GM21423 (cell line): ENCODE data around the gene TBX15.

Experiments
- ATAC-seq: cut with Tn5 transposase; IDR thresholded peaks from one replicate; pipeline ENCODE4 v1.9.1; 2021; ENCODE audit warnings: mild to moderate bottlenecking, moderate library complexity; ENCODE audit not compliant: unreplicated experiment

Gene TBX15

DNA sequence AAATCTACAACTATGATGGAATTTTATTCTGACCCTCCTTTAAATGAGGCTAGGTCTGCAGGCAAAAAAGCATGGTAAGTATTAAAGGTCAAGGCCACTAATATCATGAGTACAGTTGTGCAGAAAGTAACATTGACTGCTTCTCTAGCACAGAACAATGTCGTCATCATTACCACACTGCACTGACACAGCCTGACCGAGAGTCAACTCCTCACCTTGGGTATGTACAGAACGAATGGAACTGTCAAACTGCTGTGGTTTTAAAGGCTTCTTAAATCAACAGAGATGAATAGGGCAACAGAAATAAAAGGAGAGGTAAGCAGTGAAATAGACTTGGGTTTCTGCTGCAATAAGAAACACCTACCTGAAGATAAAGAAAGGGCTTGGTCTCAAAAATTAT is 88.8 kb downstream of the TBX15 start:
- ATAC-seq = no peak

DNA sequence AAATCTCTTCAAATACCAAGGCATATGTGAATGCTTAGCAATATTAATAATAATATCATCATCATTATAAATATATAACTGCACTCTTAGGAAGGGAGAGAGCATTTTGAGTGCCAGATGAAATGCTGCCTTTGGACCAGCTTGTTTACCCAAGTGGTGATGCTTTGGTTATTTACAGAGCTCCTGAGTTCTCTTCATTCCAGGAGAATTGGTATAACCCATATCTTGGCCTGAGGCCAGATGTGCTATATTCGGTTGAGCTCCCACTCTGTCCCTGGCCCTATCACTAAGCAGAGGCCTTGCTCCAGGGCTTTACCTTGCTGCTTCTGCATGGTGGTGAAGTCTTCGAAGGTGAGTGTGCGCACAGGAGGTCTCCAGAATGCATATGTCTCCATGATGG is 89.4 kb downstream of the TBX15 start:
- ATAC-seq = no peak

DNA sequence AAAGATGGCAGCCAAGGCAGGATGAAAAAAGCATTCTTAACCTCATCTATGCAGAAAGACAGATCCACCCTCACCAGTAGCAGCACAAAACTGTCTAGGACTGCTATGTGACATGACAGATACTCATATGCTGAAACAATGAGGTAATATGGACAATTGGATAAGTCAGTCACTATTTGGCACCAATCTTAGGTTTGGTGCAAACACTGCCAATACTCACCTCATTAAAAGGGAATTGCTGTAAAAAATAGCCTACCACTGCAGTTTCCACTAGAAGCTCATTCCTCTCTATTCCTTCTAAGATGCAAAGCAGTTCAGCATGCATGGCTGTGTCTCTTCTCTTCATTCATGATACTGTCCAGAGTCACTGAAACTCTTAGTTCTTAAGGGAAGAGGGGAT is 91.7 kb downstream of the TBX15 start:
- ATAC-seq = no peak

DNA sequence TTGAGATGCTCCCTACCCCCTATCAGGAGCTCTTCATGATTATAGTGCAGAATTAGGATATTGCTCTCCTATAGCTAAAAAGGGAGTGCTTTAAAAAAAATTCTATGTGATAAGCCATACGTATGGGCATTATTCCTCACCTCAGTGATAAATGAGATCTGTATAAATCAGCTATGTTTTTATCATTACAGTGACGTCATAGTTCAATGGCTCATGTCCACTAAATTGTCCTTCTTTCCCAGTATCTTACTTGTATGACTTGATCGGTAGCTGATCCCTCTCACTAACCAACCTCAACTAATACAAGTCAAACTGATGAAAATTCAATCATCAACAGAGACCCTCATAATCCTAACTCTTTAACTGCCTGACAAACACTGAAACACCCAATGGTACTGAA is 93.3 kb downstream of the TBX15 start:
- no peak for ATAC-seq

DNA sequence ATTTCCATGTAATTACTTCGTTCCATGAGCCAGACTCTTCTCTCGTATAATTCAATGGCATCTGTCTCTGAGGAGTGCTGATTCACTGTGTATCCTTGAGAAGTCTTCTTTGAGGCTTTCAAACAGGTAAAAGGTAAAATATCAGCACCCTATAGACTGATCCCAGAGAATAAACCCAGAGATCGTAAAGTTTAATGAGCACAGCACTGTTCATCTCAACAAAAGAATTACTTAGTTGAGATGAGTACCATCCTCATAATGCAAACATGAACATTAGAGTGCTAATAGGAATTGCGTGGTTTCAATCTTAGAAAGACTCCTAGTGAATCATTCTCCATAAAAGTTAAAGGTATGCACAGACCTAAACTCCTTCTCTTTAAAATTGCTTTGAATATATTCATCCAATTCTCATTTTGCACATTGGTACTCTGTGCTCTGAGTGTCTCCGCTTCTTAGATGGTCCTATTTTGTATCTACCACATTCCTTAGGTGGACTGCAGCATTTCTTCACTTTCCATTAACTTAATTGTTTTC is 97.2 kb downstream of the TBX15 start:
- no peak for ATAC-seq

DNA sequence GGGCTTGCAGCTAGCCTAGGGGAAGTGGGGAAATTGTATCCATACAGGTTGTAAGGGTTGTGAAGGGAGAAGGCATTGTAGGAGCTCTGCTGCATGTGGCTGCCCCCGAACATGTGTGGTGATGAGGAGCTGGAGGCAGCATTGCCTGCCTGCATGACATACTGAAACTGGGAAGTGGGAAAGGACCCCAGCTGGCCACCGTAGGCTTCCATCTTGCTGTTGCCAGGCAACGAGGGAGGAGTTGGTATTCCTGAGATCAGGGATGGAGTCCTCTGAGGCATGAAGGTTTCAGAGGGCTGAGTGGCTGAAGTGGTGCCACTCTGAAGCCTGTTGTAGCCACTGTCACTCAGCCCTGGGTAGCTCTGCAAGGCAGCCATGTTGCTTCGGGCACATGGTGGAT is 103.2 kb downstream of the TBX15 start:
- no peak for ATAC-seq

DNA sequence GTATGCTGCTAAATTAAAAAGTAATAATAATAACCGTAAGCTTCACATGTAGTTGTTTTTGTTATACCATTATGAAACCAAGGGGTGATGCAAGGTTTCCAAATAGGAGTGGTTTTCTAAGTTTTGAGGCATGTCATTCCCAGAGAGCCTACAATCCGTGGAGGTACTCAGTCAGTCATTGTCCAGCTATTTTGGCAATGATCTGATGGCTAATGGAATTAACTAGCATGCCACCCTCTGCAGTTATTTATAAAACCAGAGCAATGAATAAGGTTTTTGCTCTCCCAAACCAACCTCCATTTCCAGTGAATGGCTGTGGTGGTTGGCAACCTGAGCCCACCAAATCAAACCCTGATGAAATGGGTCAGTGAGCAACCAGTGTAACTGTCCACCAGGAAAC is 106.4 kb downstream of the TBX15 start:
- ATAC-seq = no peak

DNA sequence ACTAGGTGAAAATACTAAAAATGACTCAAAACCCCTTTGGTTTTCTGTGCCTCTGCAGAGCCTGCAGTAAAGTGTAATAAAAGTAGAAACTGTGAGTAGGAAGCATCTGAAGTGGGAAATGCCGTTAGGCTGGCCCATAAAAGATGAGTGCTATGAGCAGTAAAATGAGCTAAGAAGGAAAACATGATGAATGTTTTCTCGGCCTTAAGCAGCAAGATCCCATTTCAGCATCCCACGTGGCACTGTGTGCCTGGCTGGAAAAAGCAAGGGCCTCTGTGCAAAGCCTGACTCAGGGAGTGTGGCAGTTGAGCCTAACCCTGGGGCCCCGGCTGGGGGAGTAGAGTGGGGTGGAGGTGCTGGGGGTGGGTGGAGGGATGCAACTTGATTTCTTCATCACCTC is 109.5 kb downstream of the TBX15 start:
- ATAC-seq = no peak

DNA sequence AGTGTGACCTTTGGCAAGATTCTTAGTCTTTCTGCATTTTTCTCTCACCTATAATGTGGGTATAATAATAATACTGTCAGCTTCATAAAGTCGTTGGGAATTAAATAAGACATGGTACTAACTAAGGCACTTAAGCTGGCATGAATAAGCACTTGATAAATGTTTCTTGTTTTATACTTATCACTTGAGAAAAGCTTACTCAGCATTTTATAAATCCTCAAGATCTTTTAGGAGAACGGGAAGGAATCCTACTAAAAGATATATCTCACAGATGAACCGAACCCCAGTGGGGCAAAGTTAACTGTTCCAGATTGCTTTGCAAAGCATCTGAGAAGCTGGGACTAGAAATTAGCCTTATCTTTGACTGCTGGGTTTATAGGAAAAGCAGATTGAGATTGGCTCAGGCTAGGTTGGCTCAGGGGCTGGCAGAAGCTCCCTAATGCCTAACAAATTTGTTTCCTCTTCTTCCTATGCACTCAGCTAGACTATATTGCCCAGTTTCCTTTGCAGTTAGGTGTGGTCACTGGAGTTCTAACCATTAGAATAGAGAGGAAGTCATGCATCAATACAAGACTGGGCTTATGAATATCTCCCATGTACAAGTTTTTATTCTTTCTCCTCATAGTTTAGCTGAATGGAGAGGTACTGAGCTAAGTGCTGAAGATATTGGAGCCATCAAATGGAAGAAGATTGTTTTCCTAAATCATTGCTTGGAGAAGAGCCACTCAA is 110.3 kb downstream of the TBX15 start:
- ATAC-seq = no peak

DNA sequence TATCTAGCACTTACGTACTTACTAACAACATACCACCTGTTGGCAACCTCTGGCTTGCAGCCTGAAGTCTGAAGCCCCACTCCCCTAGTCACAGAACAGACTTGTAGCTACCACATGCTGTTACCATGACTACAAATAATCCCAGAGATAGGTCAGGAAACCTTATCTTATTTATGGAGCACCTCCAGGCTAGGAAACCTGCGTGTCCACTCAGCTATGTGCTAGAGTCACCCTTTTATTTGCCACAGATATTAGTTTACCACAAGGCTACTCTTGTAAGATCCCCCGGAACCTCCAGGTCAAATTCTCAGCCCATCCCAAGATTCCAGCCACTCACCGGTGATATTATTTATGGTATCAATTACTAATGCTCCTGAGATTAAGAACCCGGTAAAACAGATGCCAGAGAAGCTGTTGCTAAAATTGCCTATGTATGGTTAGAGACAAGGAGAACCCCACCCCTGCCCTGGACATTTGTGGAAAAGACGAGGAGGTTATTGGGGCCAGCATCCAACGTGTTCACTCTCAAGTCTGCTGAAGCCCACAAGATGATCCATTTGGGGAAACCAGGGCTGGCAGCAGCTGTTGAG is 116.5 kb downstream of the TBX15 start:
- ATAC-seq = no peak

DNA sequence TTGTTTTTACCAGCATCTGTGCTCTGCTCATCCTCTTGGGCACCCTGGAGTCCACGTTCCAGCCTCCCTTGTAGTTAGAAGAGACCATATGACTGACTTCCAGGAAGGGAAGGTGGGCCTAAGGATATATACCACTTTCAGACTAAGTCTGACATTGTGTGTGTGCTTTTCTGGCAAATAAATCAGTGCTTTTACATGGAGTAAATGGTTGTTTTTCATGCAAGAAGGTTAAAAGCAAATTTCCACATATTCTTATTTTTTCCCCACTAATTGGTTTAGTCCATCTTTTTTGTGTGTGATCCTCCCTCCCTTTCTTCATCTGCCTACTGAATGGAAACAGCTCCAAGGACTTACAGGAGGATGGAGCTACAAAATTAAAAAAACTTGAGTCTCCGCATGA is 119.8 kb downstream of the TBX15 start:
- ATAC-seq = no peak

DNA sequence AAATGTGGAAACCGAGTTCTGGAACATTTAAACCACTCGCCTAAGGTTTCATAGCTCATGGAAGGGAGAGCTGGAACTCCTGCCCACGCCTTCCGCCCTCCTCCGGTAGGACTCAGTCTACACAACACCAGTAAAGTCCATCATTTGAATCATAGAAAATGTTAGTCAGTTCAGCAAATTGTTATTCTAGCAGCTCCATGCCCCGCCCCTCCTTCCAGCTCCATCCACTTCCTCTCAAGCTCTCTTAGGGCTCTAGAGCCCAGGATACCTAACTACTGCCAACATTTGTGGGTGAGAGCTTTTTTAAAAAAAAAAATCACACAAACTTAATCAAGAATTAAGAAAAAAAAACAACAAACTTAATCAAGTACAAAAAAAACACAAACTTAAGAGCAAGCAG is 121.8 kb downstream of the TBX15 start:
- ATAC-seq = no peak

DNA sequence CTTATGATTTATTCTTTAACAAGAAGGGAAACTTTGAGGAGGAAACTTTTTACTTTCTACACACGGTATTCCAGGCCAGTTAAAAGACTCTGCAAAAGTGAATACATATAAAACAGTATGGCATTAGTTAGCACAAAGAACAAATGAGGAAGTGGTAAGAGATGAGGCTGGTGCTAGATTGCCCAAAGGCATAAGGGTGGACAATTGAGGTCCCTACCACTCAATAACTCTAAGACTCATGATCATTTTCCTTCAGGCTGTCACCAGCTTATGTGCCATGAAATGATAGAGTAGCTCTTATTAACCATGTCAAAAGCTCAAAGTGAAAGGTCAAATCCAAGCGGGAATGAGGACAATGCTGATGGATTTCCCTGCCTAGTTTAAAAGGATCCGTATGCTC is 124.5 kb downstream of the TBX15 start:
- ATAC-seq = no peak

DNA sequence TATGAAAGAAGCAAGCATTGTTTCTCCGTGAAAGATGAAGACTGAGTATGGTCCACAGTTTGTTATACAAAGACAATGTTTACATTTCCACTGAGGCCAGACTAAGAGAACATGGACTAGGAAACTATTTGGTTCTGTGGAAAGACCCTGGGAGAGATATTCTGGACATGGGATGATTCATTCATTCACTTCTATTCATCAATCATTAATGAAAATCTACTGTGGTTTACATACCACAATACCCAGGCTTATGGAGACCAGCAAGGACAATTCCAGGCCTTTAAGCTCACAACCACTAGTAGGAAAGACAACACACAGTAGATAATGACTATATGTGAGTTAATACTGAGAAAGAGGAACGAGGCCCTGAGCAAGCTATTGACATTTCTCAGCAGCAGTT is 125.4 kb downstream of the TBX15 start:
- ATAC-seq = no peak

DNA sequence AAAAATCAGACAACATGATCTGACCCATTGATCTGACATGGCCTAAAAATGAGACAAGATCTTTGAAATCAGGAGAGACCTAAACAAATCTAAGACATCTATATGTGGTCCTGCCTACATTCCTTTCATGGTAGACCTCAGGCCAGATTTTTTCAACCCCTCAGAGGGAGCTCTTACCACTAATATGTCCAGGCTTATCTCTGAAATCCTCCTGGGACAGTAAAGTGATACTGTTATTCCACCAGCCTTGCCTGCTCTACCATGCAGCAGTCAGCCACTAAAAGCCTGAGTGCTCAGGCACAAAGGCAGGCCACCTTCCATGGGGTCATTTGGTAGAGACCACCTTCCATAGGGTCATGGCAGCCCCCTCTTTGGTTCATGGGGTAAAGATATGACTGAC is 126.9 kb downstream of the TBX15 start:
- no peak for ATAC-seq

DNA sequence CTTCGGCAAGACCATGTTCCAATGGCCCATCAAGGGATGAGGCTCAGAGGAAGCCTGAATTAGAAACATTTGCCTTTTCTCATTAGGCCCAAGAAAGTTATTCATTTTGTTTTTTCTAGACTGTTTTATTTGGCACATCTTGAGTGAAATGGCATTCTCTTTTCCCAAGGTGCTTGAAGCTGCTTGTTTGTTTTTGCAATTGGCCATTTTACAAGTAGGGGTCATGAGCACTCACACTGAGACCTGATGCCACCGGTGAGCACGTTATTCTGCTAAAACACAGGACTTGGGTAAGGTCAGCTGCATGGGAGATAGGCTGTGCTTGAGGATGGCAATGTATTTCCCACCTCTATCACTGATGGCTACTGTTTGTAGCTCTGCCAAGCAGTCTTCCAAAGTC is 128.1 kb downstream of the TBX15 start:
- ATAC-seq = no peak

DNA sequence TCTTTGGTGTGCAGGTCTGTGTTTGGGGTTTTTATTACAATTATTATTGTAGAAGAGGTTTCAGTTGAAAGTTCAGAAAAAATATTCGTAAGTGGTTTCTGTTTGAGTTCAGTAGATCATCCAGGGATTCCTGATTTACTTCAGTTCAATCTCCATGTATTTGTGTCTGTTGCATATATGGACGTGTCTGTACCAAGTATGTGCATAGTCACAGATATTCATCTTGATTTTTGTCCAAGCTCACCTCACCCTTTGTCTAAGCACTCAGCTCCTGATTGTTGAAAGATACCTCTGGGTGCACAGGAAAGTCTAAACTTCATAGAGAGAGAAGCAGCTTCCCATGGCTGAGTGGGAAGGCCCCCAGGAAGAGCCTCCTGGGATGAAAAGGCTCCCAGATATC is 141.7 kb downstream of the TBX15 start:
- ATAC-seq = no peak

DNA sequence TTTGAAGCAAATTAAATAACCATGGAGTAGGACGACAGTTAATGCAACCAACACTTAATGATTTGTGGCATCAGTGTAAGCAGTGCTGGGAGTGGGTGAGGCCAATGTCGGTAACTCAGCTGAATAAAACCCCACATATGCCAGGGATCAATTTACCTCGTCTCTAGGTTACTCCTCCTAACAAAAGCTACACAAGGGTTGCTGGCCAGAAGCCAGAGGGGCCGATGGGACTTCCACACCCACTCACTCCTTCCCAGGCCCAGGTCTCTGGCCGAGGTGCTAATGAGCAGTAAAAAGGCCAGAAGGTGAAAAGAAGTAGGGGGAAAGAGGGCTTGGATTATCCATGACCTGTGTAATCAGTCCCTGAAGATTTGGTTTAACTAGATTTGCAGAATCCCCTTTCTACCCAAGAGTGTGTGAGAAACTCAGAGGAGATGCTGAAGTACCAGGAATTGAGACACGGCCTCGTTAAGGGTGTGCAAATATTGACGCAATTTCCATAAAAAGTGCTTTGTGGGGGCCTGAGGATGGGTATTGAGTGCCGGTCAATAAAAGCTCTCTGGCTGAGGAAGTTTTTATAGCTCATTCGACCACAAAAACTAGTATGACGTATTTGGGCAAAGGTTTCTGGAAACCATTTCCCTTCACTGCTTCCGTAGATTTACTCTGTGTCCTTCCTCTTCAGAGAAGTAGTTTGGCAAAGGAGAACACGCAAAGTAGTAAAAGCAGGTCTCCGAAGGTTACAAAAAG is 145.5 kb downstream of the TBX15 start:
- no peak for ATAC-seq

DNA sequence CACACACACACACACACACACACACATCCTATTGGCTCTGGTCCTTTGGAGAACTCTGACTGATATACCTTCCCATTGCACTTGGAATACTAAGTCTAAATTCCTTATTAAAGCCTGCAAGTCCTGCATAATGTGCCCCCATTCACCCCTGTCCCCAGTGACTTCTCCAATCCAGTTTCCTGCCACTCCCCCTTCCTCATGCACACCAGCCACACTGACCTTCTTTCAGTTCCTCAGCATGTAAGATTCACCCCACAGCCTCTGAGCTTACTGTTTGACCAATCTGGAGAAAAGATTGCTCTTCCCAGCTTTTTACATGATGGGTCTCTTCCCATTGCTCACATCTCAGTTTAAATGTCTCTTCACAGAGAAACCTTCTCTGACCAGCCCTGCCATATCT is 146.6 kb downstream of the TBX15 start:
- ATAC-seq = no peak
